Right lobe of liver (tissue), 4 donors: Measurements from ENCODE around the gene EN1.

ENCODE experiments used
- CTCF ChIP-seq, 4 donors: fragments of 200-600 bp in 3 of 4; fragments of 450-650 bp in 1 of 4; IDR thresholded peaks; one replicate each; pipeline versions ENCODE4 v1.5.1 to v1.8.0; 2016 to 2022; ENCODE audit warnings: antibody characterized with exemption in 4 of 4, mild to moderate bottlenecking in 2 of 4
- POLR2A ChIP-seq: fragments of 450-650 bp; IDR thresholded peaks from one replicate; pipeline ENCODE4 v1.6.1; 2017; ENCODE audit warnings: antibody characterized with exemption, mild to moderate bottlenecking
- donor health status: DM: no; HTN: no; CAD: no.
- donor health status: DM: no; HTN: no; CAD: no.
- donor health status: DM: no; HTN: yes; CAD: no.

DNA sequence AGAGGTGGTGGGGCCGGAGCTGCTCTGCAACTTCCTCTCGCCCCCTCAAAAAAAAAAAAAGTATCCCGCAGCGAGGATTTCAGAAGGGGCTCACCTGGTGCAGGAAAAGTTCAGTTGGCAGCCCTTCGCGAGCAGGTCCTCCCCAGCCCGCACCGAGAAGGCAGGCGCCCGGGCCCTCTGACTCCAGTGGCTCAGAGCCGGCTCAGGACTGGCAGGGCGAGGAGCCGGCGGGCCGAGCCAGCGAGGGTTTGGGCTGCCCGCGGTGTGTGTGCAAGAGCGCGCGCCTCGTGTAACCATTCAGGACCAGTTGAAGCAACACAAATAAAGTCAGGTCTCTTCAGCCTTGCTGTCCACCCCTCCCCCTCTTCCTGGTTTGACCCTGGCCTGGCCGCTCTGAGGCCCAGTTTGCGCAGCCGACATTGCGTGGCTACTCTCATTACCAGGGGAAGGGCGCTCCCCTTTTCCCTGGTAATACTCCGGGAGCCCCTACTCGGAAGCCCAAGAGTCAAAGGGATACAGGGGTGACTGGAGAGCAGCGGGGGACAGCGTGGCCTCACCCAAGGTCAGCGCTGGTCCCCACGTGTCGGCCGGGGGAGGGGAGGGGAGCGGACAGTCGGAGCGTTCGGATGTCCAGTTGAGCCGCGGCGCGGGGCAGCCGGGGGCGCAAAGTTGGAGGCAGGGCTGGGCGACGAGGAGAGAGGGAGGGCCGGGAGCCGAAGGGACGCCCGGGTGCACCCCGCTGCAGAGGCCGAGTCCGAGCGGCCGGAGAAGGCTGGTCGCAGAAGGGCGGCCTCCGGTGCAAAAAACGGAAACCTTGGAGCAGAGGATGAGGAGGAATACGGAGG is 12.3 kb downstream of the EN1 start:
- no peak for TF ChIP-seq CTCF (IDR thresholded peaks at IDR 0.05)
- no peak for TF ChIP-seq POLR2A
